ENCODE measurements around the gene CGB7.
A peak's percentile ranks its signal among the peaks of the same experiment; 100 is the strongest.
"Not testable (repeated sequence)": the region's sequence is repeated elsewhere in the genome, so short reads cannot be mapped to it uniquely, and the experiment has no call there.

Gene CGB7

GRCh38 chr19:49057636-49058234 lies at the start of gene CGB7:
Gene CGB7, minus strand, starts transcription at chr19:49057749. Its CDS starts 2,374 bp downstream, at chr19:49055375.
- DNase-seq (ENCODE audit: low read depth in 1 of 2, low spot score in 1 of 2), result no peak

- peak; percentile 46 to 48 for DNase-seq (ENCODE audit: low read depth in 1 of 2, low spot score in 1 of 2)
Measured at GRCh38 chr19:49106648-49107135, 49.1 kb upstream of the CGB7 start.

- no peak for DNase-seq (ENCODE audit: low read depth in 1 of 2, low spot score in 1 of 2)
Measured at GRCh38 chr19:49104229-49104864, 46.8 kb upstream of the CGB7 start.

- DNase-seq (ENCODE audit: low read depth in 1 of 2, low spot score in 1 of 2), result no peak
Measured at GRCh38 chr19:49103331-49104085, 46.0 kb upstream of the CGB7 start.

- DNase-seq (ENCODE audit: low read depth in 1 of 2, low spot score in 1 of 2), result no peak
Measured at GRCh38 chr19:49102303-49102702, 44.8 kb upstream of the CGB7 start.

GRCh38 chr19:49101160-49101559 lies 43.6 kb upstream of the CGB7 start:
- no peak for DNase-seq (ENCODE audit: low read depth in 1 of 2, low spot score in 1 of 2)

GRCh38 chr19:49098795-49099194 lies 41.2 kb upstream of the CGB7 start:
- no peak for DNase-seq (ENCODE audit: low read depth in 1 of 2, low spot score in 1 of 2)

- DNase-seq (ENCODE audit: low read depth in 1 of 2, low spot score in 1 of 2), result peak; percentile 41 to 57
Measured at GRCh38 chr19:49097453-49098288, 40.1 kb upstream of the CGB7 start.

GRCh38 chr19:49094505-49095482 lies 37.2 kb upstream of the CGB7 start:
- no peak for DNase-seq (ENCODE audit: low read depth in 1 of 2, low spot score in 1 of 2)

- no peak for DNase-seq (ENCODE audit: low read depth in 1 of 2, low spot score in 1 of 2)
Measured at GRCh38 chr19:49092686-49093085, 35.1 kb upstream of the CGB7 start.

- DNase-seq (ENCODE audit: low read depth in 1 of 2, low spot score in 1 of 2), result no peak
Measured at GRCh38 chr19:49091391-49092038, 34.0 kb upstream of the CGB7 start.

- DNase-seq (ENCODE audit: low read depth in 1 of 2, low spot score in 1 of 2), result no peak
Measured at GRCh38 chr19:49086296-49086695, 28.7 kb upstream of the CGB7 start.

GRCh38 chr19:49085868-49086232 lies 28.3 kb upstream of the CGB7 start:
- no peak for DNase-seq (ENCODE audit: low read depth in 1 of 2, low spot score in 1 of 2)

- peak; percentile 96 to 99 for DNase-seq (ENCODE audit: low read depth in 1 of 2, low spot score in 1 of 2)
Measured at GRCh38 chr19:49085020-49085867, 27.7 kb upstream of the CGB7 start, which contains the start of gene SNRNP70. Gene SNRNP70, plus strand, starts transcription at chr19:49085451. Its CDS starts 964 bp downstream, at chr19:49086415.

- no peak for DNase-seq (ENCODE audit: low read depth in 1 of 2, low spot score in 1 of 2)
Measured at GRCh38 chr19:49084206-49085019, 26.9 kb upstream of the CGB7 start.

GRCh38 chr19:49081273-49081672 lies 23.7 kb upstream of the CGB7 start:
- DNase-seq (ENCODE audit: low read depth in 1 of 2, low spot score in 1 of 2), result no peak

- DNase-seq (ENCODE audit: low read depth in 1 of 2, low spot score in 1 of 2), result no peak
Measured at GRCh38 chr19:49080392-49080791, 22.8 kb upstream of the CGB7 start.

- not testable (repeated sequence) for DNase-seq (ENCODE audit: low read depth in 1 of 2, low spot score in 1 of 2)
Measured at GRCh38 chr19:49074869-49075268, 17.3 kb upstream of the CGB7 start.
